ENCODE results near the gene DCTN4.

Gene DCTN4

DNA sequence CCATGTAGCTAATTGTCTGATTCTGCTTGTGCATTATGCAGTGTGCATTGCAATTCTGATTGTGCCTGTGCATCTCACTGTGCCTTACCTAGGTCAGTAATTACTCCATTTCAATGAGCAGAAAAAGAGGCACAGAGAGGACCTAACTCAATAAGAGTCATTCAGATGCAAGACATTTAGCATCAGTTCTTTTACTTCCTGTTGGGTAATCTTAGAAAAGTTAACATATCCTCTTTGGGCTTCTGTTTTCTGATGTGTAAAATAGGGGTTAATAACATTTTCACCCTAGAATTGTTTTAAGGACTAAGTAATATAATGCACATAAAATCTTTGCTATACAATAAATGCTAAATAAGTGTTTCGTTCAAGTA, 7.0 kb upstream of the DCTN4 start:
- no peak for DNase-seq (ENCODE audit: low read depth)
- TF ChIP-seq, protein P1, sequence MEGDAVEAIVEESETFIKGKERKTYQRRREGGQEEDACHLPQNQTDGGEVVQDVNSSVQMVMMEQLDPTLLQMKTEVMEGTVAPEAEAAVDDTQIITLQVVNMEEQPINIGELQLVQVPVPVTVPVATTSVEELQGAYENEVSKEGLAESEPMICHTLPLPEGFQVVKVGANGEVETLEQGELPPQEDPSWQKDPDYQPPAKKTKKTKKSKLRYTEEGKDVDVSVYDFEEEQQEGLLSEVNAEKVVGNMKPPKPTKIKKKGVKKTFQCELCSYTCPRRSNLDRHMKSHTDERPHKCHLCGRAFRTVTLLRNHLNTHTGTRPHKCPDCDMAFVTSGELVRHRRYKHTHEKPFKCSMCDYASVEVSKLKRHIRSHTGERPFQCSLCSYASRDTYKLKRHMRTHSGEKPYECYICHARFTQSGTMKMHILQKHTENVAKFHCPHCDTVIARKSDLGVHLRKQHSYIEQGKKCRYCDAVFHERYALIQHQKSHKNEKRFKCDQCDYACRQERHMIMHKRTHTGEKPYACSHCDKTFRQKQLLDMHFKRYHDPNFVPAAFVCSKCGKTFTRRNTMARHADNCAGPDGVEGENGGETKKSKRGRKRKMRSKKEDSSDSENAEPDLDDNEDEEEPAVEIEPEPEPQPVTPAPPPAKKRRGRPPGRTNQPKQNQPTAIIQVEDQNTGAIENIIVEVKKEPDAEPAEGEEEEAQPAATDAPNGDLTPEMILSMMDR (IDR thresholded peaks at IDR 0.05; ENCODE audit: control insufficient read depth, insufficient read depth, low read depth, low read length, missing control alignments): no peak
- H3K4me3 ChIP-seq (ENCODE audit: control insufficient read depth, low read depth, low read length): no peak overlapping the region

DNA sequence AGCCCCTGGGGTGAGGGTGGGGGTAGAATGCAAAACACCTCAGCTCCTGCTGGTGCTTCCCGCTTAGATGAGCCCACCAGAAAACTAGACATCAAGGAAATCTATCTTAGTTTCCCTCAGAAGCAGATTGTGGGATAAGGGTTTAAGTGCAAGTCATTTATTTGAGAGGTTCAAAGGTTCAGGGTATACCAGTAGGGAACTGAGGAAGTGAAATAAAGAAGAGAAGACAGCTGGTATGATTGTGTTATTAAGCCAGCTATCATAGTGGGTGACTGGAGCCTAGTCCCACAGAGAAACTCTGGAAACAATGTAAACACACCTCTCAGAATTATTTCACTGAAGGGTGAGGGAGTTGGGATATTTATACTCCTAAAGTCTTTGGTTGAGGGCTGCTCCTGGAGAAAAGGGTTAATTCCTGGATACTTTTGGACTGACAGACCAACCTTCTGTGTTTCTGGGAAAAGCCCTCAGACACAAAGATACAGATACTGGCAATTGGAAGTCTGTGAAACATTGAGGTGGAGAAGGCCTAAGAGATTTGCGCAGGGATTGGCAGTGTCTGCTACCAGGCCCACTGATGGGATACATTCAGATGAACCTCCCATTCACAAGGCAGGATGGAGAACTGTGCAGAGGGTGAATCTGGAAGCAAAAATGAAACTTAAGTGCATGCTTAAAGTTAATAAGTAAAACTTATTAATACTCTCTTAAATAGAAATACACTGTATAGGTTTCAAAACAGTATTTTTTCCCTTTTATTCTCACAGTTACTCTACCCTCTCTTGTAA, 6.4 kb upstream of the DCTN4 start:
- TF ChIP-seq, protein P1 (IDR thresholded peaks at IDR 0.05; ENCODE audit: control insufficient read depth, insufficient read depth, low read depth, low read length, missing control alignments): no peak
- no peak for DNase-seq (ENCODE audit: low read depth)
- no peak overlapping the region for H3K4me3 ChIP-seq (ENCODE audit: control insufficient read depth, low read depth, low read length)

DNA sequence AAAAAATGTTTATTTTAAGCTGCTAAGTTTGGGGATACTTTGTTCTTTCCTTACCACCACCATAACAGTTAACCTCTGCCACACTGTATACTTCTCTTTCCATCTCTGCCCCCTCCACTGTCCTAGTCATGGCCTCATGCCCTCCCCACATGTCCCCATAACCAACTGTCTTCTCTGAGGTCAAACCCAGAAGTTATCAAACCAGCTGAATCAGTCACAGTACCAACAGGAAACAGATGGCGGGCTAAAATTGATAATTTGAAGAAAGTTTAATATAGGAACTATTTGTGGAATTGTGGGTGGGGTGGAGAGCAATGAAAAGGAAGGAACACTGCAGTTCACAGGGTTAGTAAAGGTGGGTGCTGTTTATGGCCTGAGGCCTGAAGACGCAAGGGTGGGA, 5.7 kb upstream of the DCTN4 start:
- no peak overlapping the region for H3K4me3 ChIP-seq (ENCODE audit: control insufficient read depth, low read depth, low read length)
- DNase-seq (ENCODE audit: low read depth): no peak
- TF ChIP-seq, protein P1 (IDR thresholded peaks at IDR 0.05; ENCODE audit: control insufficient read depth, insufficient read depth, low read depth, low read length, missing control alignments): no peak

DNA sequence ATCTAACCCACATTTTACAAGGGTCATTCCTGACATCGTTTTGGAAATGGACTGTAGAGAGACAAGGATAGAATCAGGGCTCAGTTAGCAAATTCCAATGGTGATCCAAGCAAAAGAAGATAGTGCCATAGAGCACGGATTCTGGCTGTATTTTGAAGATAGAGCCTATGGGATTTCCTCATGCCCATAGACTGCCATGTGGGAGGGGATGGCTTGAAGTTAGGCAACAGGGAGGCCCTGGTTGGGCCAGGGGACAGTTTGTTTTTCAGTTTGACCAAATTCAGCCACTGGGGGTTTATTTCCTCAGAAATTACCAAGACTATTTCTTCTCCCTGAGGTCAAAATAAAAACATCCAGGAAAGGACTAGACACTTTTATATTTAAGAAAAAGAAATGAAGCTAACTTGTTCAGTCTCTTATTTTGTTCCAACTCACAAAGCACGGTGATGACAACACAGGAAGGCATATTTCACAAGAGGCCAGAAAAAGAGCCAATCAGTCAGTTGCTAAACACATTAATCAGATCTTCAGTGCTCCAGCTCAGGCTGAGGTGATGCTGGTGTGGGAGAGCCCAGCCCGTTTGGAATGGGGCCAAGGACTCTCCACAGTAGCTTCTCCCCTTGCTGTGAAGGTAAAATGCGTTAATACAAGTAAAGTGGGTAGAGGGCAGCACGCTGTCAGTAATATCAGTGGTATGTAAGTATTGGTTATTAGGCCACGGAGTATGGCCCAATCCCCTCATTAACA, 4.4 kb upstream of the DCTN4 start:
- peak; percentile 84 for DNase-seq (ENCODE audit: low read depth)

DNA sequence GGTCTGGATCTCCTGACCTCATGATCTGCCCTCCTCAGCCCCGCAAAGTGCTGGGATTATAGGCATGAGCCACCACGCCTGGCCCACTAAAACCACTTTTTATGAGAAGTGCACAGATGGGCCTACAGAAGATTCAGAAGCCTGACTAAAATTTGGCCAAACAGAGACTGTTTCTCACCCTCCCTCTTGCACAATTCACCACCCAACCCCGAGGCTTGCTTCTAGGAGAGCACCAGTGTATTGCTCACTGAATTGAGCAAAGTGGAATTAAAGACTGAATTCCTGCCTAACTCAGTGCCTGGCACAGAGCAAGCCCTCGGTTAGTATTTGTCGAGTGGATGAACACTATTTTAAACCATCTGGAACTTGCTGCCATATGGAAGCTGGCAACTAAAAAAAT, 3.4 kb upstream of the DCTN4 start:
- TF ChIP-seq, protein P1 (IDR thresholded peaks at IDR 0.05; ENCODE audit: control insufficient read depth, insufficient read depth, low read depth, low read length, missing control alignments): no peak
- DNase-seq (ENCODE audit: low read depth): no peak
- H3K4me3 ChIP-seq (ENCODE audit: control insufficient read depth, low read depth, low read length): no peak overlapping the region

More for the DNA sequence above, 4.4 kb upstream of the DCTN4 start:
- H3K4me3 ChIP-seq (ENCODE audit: control insufficient read depth, low read depth, low read length): no peak overlapping the region
- TF ChIP-seq, protein P1 (IDR thresholded peaks at IDR 0.05; ENCODE audit: control insufficient read depth, insufficient read depth, low read depth, low read length, missing control alignments): no peak

DNA sequence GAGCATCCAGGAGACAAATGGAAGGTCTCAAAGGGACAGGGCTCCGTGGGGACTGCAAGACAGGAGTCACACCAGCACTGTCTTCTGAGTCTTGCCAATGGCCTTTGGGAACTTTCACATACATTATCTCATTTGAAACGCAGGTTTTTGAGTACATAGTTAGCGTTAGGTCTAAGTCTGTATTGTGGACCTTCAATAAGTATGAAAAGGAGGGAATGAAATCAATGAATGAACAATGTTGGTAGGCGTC, 442 bp upstream of the DCTN4 start:
- peak overlapping the region; percentile 81 for H3K4me3 ChIP-seq (ENCODE audit: control insufficient read depth, low read depth, low read length)
- TF ChIP-seq, protein P1 (IDR thresholded peaks at IDR 0.05; ENCODE audit: control insufficient read depth, insufficient read depth, low read depth, low read length, missing control alignments): no peak
- no peak for DNase-seq (ENCODE audit: low read depth)
